Activated CD8-positive, alpha-beta memory T cell treated with anti-CD3 and anti-CD28 coated beads for 48 hours (primary cell): ENCODE measurements around the gene NCOA6.
"Not testable (repeated sequence)": the region's sequence is repeated elsewhere in the genome, so short reads cannot be mapped to it uniquely, and the experiment has no call there.

Source experiments
- DNase-seq, 3 experiments: peaks; one replicate each; pipeline ENCODE4 v3.0.0-alpha.2; 2020; ENCODE audit warnings: low read depth in 2 of 3, low spot score in 2 of 3

Gene NCOA6

DNA sequence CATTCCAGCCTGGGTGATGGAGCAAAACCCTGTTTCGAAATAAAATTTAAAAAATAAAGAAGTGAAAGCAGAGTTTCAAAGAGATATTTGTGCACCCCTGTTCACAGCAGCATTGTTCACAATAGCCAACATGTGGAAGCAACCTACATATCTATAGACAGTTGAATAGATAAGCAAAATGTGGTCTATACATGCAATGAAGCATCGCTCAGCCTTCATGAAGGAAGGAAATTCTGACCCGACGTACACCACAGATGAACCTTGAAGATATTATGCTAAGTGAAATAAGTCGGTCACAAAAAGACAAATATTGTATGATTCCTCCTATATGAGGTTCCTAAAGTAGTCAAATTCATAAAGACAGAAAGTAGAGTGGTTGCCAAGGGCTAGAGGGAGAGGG lies 6.5 kb upstream of the NCOA6 start:
- DNase-seq = no peak

DNA sequence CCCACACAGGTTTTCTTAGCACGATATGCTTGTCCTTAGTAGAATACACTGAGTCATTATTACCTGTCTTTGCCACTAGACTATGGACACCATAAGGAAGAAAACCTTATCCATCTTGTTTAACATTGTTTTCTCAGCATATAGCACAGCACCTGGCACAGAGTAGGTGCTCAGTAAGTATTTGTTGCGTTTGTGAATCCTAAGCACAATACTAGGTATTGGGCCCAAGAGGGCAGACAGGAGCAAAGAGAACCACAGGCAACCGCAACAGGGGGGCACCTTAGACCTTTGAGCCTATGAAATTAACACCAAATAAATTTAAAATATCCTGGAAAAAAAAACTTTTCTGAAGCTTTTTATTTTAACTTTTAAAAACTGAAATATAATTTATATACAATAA lies 3.7 kb upstream of the NCOA6 start:
- no peak for DNase-seq

- peak; percentile 36 to 46 (median 41) for DNase-seq
These were observed 483 bp downstream of the NCOA6 start for GRCh38 chr20:34824806-34825529.

GRCh38 chr20:34824452-34824805 lies 1.0 kb downstream of the NCOA6 start:
- peak in 2 of 3 experiments; percentile 28 to 35 for DNase-seq

- no peak for DNase-seq
These were observed 1.4 kb downstream of the NCOA6 start for GRCh38 chr20:34824026-34824425.

DNA sequence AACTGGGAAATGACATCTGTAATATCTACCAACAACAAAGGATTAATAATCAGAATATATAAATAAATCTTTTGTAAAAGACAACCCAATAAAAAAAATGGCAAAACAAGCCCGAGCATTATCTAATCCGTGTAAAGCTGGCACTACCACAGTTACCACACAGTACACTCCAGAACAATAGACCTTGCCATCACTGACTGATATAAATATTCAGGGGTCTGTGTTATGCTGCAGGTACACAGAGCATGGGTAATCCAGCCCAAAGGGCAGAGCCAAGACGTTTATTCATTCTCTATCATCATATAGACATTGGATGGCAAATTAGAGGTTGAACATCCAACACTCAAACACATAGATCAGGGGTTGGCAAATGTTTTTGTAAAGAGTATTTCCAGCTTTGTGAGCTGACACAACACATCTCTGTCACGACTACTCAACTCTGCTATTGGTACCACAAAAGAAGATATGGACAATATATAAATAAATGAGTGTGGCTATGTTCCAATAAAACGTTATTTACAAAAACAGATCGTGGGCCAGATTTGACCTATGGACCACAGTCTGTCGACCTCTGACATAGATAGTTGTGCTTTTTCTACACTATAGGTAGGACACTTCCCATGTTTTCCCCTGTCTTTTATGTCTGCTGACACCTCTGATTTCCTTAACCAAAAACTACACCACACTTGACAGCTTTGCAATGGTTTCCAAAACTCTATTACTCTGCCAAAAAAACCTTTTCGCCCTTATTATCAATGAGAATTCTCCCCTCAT lies 4.5 kb downstream of the NCOA6 start:
- DNase-seq = no peak

- DNase-seq = no peak
These were observed 7.7 kb downstream of the NCOA6 start for GRCh38 chr20:34817801-34818200.

GRCh38 chr20:34817072-34817471 lies 8.4 kb downstream of the NCOA6 start:
- DNase-seq = no peak

DNA sequence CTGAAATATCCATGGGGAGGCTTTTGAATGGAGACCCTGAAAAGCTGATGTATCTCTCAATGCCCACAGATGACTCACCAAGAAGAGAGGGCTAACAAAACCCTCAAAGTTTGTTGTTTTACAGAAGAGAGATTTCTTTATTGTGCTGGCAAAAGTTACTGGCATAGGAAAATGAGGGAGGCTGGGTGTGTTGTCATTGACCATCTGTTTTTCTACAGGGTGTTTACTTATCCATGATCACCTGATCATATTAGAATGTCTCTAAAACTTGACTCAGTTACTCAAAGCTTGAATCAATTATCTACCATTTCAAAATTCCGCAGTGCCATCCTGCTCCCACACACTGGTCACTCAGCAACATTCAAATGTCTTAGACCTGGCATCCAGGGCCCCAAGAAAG lies 9.8 kb downstream of the NCOA6 start:
- no peak for DNase-seq

GRCh38 chr20:34808583-34808982 lies 16.9 kb downstream of the NCOA6 start:
- no peak for DNase-seq

- not testable (repeated sequence) for DNase-seq
These were observed 17.4 kb downstream of the NCOA6 start for GRCh38 chr20:34807944-34808465.

- no peak for DNase-seq
These were observed 19.2 kb downstream of the NCOA6 start for GRCh38 chr20:34806255-34806654.

DNA sequence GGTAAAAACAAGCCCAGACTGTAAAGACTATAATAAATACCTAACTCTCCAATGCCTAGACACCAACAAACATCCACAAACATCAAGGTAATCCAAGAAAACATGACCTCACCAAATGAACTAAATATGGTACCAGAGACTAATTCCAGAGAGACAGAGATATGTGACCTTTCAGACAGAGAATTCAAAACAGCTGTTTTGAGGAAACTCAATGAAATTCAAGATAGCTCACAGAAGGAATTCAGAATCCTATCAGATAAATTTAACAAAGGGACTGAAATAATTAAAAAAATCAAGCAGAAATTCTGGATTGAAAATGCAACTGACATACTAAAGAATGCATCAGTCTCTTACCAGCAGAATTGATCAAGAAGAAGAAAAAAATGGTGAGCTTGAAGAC lies 26.6 kb downstream of the NCOA6 start:
- DNase-seq = no peak

DNA sequence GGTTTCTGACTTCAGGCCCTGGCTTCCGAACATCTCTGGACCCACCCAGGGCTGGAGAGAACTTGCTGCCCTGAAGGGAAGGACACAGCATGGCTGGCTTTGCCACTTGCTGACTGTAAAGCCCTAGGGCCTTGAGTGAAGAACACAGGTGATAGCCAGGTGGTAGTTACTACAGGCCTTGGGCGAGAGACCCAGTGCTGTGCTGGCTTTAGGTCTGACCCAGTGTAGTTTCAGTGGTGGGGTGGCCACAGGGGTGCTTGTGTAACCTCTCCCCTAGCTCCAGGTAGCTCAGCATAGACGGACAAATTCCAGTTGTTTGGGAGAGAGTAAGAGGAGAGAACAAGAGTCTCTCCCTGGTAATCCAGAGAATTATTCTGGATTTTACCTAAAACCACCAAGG lies 27.1 kb downstream of the NCOA6 start:
- no peak for DNase-seq

- no peak for DNase-seq
These were observed 28.1 kb downstream of the NCOA6 start for GRCh38 chr20:34797012-34797995.

GRCh38 chr20:34794006-34794585 lies 31.4 kb downstream of the NCOA6 start:
- DNase-seq = no peak

DNA sequence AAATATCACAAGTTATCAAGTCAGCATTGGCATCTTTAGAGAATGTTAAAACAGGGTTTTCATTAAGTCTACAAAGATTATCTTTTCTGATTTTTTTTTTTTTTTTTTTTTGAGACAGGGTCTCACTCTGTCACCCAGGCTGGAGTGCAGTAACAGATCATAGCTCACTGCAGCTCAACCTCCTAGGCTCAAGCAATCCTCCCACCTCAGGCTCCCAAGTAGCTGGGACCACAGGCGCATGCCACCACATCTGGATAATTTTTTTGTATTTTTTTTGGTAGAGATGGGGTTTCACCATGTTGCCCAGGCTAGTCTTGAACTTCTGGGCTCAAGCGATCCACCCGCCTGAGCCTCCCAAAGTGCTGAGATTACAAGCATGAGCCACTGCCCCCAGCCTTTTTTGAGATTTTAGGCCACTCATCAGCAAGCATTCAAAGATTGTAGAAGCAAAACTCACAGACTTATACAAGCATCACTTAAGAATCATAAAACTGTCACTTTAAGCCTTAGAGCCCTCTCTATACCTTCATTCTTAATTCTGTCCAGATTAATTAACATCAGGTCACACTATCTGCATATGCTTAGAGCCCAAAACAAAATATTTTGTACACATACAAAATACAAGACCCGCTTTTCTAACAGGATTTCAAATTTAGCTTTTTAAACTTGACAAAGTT lies 32.6 kb downstream of the NCOA6 start:
- no peak for DNase-seq

DNA sequence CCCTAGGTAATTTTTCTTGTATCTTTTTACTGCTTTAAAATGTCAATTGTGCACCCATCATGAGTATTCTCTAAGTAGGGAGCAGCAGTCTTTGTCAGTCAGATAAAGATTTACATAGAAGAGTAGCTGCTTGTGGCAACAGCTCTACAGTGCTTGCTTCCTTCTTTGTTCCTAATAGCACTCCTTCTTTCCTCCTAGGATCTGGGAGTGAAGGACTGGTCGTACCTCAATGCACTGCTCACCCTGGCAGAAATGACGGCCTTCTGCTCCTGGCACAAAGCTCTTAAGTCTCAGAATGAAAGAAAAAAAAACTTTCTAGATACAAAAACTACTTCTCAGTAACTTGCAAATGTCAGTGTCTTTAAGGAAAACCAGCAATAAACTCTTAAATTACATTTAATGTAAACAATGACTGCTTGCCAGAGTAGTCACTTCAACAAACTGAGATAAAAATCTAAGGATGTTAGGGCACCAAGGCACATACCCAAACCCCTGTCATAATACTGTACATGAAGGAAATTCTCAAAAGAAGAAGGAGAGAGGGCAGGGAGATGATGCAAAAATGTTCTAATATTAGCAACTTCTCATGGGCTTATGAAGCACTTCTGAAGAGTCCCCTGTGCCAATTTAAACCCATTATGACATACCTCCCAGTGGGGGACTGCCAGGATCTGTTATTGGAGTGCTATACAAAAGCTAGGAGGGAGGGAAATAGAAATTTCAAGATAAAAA lies 34.0 kb downstream of the NCOA6 start:
- no peak for DNase-seq

GRCh38 chr20:34781220-34781619 lies 44.2 kb downstream of the NCOA6 start:
- DNase-seq = no peak

- not testable (repeated sequence) for DNase-seq
These were observed 45.2 kb downstream of the NCOA6 start for GRCh38 chr20:34780291-34780690.
